Cardiac fibroblast (primary cell): ENCODE results near the gene PABPN1L.

Experiments
- DNase-seq, 2 donors: peaks; one replicate each; pipeline versions ENCODE4 v3.0.0 to v3.0.0-alpha.2; 2010; ENCODE audit warnings: low read depth in 2 of 2
- H3K4me3 ChIP-seq, 2 donors: replicated peaks in 1 of 2; 1 replicate in 1 of 2; 2 replicates in 1 of 2; pipeline ENCODE4 v1.5.1; 2011; ENCODE audit warnings: low read depth in 2 of 2, low read length in 2 of 2, mild to moderate bottlenecking in 2 of 2, moderate library complexity in 1 of 2
- CTCF ChIP-seq: IDR thresholded peaks from one replicate; pipeline ENCODE4 v1.5.1; 2011; ENCODE audit warnings: low read depth, mild to moderate bottlenecking, low read length, inconsistent platforms

The PABPN1L gene

GRCh38 chr16:88865742-88866141 lies 718 bp downstream of the PABPN1L start:
- H3K4me3 ChIP-seq, result no peak overlapping the region
- TF ChIP-seq CTCF, result no peak
- DNase-seq, result no peak

- no peak overlapping the region for H3K4me3 ChIP-seq
- no peak for DNase-seq
- TF ChIP-seq CTCF, result no peak
Measured at GRCh38 chr16:88865310-88865709, 1.1 kb downstream of the PABPN1L start.

- no peak for DNase-seq
- no peak overlapping the region for H3K4me3 ChIP-seq
- no peak for TF ChIP-seq CTCF
Measured at GRCh38 chr16:88864521-88864920, 1.9 kb downstream of the PABPN1L start.

- no peak overlapping the region for H3K4me3 ChIP-seq
- no peak for DNase-seq
- no peak for TF ChIP-seq CTCF
Measured at GRCh38 chr16:88864099-88864498, 2.4 kb downstream of the PABPN1L start.

- DNase-seq, result no peak
- no peak overlapping the region for H3K4me3 ChIP-seq
- TF ChIP-seq CTCF, result no peak
Measured at GRCh38 chr16:88863426-88863825, 3.0 kb downstream of the PABPN1L start.

- DNase-seq, result no peak
- no peak overlapping the region for H3K4me3 ChIP-seq
- no peak for TF ChIP-seq CTCF
Measured at GRCh38 chr16:88862968-88863367, 3.5 kb downstream of the PABPN1L start.

GRCh38 chr16:88861359-88861758 lies 5.1 kb downstream of the PABPN1L start:
- no peak for DNase-seq
- no peak for TF ChIP-seq CTCF
- H3K4me3 ChIP-seq, result no peak overlapping the region
